AG04449 (cell line): ENCODE measurements around the gene RBM44.
"Not testable (repeated sequence)": the region's sequence is repeated elsewhere in the genome, so short reads cannot be mapped to it uniquely, and the experiment has no call there.

Source experiments
- CTCF ChIA-PET: fragments of 350-600 bp; formaldehyde crosslinking; extraction: SDS; loops from one replicate; lab custom pipeline; 2021; ENCODE audit warnings: antibody characterized with exemption; lab: Yijun Ruan, JAX
- POLR2A ChIA-PET: fragments of 400-600, 350-600 bp; formaldehyde crosslinking; extraction: SDS; loops from one replicate; lab custom pipeline; 2020; ENCODE audit warnings: antibody characterized with exemption, inconsistent platforms; lab: Yijun Ruan, JAX
- DNase-seq: peaks from one replicate; pipeline ENCODE4 v3.0.0-alpha.2; 2010; ENCODE audit warnings: low read depth, low spot score
- H3K4me3 ChIP-seq: 2 replicates; pipeline ENCODE4 v1.5.1; 2011; ENCODE audit warnings: low read depth, mild to moderate bottlenecking, control low read depth, low read length
- TF ChIP-seq, protein P1 (sequence below): IDR thresholded peaks from one replicate; pipeline ENCODE4 v1.5.1; 2011; ENCODE audit warnings: mild to moderate bottlenecking, moderate library complexity, low read length, control low read depth, inconsistent platforms; ENCODE audit not compliant: insufficient read depth; ENCODE audit errors: missing control alignments

The RBM44 gene

DNA sequence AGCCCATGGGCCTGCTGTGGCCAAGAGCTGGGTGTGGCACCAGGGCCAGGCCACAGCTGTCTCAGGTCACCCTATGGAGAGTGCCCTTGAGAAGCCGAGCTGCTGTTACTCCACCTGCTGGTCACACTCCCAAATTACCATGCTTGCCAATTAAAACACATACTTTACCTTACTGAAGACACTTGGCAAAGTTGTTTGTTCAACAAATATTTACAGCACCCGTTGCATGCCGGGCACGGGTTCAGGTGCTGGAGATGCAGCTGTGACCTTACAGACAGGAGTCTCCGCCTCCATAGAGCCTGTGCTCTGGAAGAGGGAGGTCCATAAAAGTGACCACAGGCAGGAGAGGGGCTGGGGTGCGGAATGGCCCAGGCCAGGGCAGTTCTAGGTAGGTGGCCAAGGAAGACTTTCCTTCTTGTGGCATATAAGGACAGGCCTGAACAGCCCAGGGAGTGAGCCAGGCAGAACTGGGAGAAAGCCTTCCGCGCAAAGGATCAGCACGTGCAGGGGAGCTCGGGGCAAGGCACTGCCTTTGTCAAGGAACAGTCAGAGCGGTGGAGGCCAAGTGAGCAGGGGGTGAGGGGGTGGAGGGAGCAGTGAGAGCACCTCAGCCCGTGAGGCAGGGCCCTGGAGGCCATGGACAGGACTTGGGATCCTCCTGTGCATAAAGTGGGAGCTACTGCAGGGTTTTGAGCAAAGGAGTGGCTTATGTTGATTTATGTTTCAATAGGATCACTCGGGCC lies 23.6 kb upstream of the RBM44 start:
- POLR2A ChIA-PET = interaction anchor here (0.5 kb wide), 1 partner anchor 105 kb away, joined by 3 read pairs; no protein-coding TSS in a partner anchor
- TF ChIP-seq, protein P1, sequence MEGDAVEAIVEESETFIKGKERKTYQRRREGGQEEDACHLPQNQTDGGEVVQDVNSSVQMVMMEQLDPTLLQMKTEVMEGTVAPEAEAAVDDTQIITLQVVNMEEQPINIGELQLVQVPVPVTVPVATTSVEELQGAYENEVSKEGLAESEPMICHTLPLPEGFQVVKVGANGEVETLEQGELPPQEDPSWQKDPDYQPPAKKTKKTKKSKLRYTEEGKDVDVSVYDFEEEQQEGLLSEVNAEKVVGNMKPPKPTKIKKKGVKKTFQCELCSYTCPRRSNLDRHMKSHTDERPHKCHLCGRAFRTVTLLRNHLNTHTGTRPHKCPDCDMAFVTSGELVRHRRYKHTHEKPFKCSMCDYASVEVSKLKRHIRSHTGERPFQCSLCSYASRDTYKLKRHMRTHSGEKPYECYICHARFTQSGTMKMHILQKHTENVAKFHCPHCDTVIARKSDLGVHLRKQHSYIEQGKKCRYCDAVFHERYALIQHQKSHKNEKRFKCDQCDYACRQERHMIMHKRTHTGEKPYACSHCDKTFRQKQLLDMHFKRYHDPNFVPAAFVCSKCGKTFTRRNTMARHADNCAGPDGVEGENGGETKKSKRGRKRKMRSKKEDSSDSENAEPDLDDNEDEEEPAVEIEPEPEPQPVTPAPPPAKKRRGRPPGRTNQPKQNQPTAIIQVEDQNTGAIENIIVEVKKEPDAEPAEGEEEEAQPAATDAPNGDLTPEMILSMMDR = peak; percentile 58
- no peak overlapping the region for H3K4me3 ChIP-seq
- DNase-seq = no peak
- CTCF ChIA-PET = interaction anchor here (0.6 to 4.8 kb wide), 34 partner anchors 8 to 263 kb away, joined by 3 to 26 read pairs (median 5); partner anchors contain the start of gene RAB17

DNA sequence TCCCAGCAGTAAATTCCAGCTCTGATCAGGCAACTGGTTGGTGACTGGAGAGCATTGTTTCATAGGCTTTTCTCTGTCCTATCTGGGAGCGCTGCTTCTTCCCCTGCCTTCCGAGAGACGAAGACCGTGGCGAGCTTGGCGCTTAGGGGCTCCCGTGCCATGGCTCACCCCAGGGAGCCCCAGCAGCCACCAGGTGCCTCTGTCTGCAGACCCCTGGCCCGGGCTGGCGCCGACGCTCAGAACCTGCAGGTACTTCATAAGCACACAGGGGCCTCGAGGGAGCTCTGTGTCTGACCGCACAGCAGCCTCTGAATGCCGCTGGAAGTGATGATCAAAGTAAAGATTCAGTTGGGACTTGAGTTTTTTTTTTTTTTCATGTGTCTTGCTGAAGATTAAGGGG lies 19.1 kb upstream of the RBM44 start:
- no peak overlapping the region for H3K4me3 ChIP-seq
- no peak for DNase-seq
- CTCF ChIA-PET = interaction anchor here (0.7 to 2.1 kb wide), 4 partner anchors 10 to 198 kb away, joined by 3 to 9 read pairs (median 5); no protein-coding TSS in a partner anchor
- TF ChIP-seq, protein P1 = no peak
- POLR2A ChIA-PET = no interaction called here

DNA sequence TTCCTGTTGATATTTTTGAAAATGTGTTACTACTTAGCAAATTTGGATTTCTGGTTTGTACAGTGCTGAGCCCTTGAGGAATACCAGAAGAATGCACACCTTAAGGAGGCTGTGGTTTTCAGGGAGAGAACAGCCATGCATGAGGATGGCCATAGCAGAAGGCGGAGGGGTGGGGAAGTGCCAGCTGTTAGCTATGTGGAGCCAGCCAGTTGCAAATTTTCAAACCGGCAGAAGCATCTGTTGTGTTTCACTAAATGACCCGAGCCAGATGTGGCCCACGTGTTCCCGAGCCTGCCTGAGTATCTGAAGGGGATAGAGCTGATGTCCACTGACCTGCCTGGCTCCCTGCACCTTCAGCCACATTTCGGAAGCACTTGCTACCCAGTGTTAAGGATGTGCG lies 16.4 kb upstream of the RBM44 start:
- H3K4me3 ChIP-seq = no peak overlapping the region
- no peak for DNase-seq
- TF ChIP-seq, protein P1 = no peak
- CTCF ChIA-PET = interaction anchor here (0.9 to 1.7 kb wide), 4 partner anchors 8 to 481 kb away, joined by 3 to 7 read pairs (median 4); no protein-coding TSS in a partner anchor
- POLR2A ChIA-PET = no interaction called here

DNA sequence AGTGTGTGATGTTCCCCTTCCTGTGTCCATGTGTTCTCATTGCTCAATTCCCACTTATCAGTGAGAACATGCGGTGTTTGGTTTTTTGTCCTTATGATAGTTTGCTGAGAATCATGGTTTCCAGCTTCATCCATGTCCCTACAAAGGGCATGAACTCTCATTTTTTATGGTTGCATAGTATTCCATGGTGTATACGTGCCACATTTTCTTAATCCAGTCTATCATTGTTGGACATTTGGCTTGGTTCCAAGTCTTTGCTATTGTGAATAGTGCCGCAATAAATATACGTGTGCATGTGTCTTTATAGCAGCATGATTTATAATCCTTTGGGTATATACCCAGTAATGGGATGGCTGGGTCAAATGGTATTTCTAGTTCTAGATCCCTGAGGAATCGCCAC lies 14.9 kb upstream of the RBM44 start:
- POLR2A ChIA-PET, H3K4me3 ChIP-seq, DNase-seq: not testable (repeated sequence)
- CTCF ChIA-PET = interaction anchor here (1.7 kb wide), 1 partner anchor 9 kb away, joined by 7 read pairs; no protein-coding TSS in a partner anchor

DNA sequence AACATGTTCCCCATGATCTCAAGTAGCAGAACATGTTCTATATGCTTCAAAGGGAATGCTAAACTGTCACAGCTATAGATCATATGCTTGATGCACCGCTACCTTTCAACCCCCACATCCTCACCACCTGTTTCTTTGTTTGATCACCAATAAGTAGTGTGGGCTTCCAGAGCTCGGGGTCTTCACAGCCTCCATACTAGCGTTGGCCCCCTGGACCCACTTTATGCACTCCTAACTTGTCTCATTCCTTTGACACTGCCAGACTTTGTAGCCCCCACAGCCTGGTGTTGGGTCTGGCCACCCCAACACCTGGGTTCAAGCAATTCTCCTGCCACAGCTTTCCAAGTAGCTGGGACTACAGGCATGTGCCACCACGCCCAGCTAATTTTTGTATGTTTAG lies 11.6 kb upstream of the RBM44 start:
- TF ChIP-seq, protein P1 = no peak
- ChIA-PET CTCF (interaction anchor here (0.6 to 2.5 kb wide), 3 partner anchors 12 to 377 kb away, joined by 3 to 8 read pairs (median 3); no protein-coding TSS in a partner anchor), POLR2A (no interaction called here)
- no peak overlapping the region for H3K4me3 ChIP-seq
- no peak for DNase-seq

DNA sequence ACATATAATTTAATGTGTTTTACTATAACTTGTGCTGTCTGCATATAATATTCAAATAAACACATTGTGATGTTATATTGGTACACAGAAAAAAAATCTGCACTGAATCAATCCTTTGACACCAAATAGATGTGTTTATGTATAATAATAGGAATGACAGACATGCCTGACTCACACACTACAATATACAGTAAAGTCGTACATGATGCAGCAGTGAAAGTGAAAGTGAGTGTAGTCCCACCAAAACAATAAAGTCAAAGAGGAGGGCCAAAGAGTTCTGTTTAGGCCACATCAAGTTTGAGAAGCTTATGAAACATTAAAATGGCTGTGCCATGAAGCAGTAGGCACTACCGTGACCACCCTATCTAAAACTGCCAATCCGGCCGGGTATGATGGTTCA lies 8.2 kb upstream of the RBM44 start:
- ChIA-PET POLR2A (no interaction called here), CTCF (interaction anchor here (0.8 to 1.6 kb wide), 3 partner anchors 13 to 473 kb away, joined by 3 to 9 read pairs (median 3); no protein-coding TSS in a partner anchor)
- no peak for DNase-seq
- no peak overlapping the region for H3K4me3 ChIP-seq
- TF ChIP-seq, protein P1 = no peak
